Activated CD8-positive, alpha-beta memory T cell treated with anti-CD3 and anti-CD28 coated beads, Interleukin-2, amount 50 U/mL, for 1 hour (primary cell): Measurements from ENCODE around the gene TSC2.
"Not testable (repeated sequence)": the region's sequence is repeated elsewhere in the genome, so short reads cannot be mapped to it uniquely, and the experiment has no call there.

Experiments
- DNase-seq: peaks from one replicate; pipeline ENCODE4 v3.0.0-alpha.2; 2020; ENCODE audit errors: extremely low read depth

The TSC2 gene

GRCh38 chr16:2031081-2031577 lies 16.7 kb upstream of the TSC2 start:
- DNase-seq, result no peak

DNA sequence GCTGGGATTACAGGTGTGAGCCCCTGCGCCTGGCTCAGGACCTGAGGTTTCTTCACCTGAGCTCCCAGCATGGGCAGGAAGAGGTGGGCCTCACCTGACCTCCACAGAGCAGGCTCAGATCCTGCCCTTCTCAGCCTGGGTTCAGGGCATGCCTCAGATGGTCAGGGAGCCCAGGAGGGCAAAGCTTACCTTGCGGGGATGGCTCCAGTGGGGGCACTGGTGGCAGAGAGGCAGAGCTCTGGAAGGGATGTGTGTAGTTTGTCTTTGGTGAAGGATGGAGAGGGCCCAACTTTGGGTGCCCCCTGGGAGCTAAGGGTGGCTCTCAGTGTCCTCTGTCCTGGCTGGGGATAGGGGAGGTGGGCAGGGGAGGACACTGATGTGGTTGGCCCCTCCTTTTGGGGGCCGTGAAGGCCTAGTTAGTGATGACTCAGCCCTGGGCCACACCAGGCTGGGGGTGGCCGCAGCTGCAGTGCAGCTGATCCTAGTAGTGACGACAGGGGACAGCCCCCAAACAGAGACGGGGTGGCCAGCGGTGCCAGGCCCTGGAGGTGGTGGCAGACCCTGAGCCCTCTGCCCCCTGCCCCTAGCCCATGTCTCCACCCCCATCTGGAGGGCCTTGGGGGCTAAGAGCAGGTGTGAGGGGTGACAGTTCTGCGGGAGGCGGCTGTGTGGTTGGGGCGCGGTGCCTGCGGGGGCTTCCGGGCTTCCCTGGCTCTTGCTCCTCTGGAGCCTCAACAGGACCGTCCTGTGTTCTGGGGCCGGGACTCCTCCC lies 15.3 kb upstream of the TSC2 start:
- DNase-seq, result no peak

- no peak for DNase-seq
Observed at GRCh38 chr16:2033057-2033908, 14.5 kb upstream of the TSC2 start.

DNA sequence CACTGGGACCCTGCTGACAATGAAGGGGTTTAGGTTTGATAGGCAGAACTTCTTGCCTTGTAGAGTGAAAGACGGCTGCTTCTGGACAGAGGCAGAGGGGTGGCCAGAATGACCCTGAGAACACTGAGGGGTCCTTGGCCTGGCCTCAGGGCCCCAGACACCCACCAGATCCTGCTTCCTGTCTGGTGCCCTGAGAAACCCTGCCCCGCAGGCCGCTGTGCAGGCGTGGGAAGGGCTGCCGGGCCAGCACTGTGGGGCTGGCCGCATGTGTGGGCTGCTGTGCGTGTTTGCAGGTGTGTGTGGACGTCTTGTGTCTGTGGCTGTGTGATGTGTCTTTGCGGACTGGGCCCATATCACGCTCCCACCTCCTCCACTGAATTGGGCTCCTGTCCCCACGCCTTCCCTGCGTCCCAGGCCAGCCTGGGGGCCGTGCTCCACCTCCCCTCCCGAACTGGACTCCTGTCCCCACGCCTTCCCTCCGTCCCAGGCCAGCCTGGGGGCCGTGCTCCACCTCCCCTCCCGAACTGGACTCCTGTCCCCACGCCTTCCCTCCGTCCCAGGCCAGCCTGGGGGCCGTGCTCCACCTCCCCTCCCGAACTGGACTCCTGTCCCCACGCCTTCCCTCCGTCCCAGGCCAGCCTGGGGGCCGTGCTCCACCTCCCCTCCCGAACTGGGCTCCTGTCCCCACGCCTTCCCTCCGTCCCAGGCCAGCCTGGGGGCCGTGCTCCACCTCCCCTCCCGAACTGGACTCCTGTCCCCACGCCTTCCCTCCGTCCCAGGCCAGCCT lies 13.7 kb upstream of the TSC2 start:
- not testable (repeated sequence) for DNase-seq

GRCh38 chr16:2034696-2035430 lies 12.9 kb upstream of the TSC2 start:
- DNase-seq, result no peak

GRCh38 chr16:2035431-2036199 lies 12.2 kb upstream of the TSC2 start:
- no peak for DNase-seq

DNA sequence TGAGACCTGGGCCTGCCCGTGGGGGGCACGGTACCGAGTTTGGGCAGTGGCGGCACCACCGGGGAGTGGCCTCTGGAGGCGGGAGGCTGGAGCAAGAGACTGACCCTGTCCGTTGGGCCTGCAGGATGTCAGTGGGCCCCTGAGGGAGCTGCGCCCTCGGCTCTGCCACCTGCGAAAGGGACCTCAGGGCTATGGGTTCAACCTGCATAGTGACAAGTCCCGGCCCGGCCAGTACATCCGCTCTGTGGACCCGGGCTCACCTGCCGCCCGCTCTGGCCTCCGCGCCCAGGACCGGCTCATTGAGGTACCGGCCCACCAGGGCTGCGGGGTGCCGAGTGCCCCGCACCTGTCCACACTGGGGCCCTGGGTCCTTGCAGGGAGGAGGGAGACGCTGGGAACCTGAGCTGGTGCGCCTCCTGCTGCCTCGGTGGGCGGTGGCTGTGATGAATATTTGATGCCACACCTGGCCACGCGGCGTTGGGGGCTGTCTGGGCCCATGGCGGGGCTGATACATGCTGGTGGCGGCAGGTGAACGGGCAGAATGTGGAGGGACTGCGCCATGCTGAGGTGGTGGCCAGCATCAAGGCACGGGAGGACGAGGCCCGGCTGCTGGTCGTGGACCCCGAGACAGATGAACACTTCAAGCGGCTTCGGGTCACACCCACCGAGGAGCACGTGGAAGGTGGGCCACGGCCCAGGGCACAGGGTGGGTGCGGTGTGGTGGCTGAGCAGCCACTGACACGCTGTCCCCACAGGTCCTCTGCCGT lies 11.4 kb upstream of the TSC2 start:
- DNase-seq, result no peak

- DNase-seq, result no peak
Observed at GRCh38 chr16:2037115-2037514, 10.7 kb upstream of the TSC2 start.

- no peak for DNase-seq
Observed at GRCh38 chr16:2037647-2038381, 10.0 kb upstream of the TSC2 start.

DNA sequence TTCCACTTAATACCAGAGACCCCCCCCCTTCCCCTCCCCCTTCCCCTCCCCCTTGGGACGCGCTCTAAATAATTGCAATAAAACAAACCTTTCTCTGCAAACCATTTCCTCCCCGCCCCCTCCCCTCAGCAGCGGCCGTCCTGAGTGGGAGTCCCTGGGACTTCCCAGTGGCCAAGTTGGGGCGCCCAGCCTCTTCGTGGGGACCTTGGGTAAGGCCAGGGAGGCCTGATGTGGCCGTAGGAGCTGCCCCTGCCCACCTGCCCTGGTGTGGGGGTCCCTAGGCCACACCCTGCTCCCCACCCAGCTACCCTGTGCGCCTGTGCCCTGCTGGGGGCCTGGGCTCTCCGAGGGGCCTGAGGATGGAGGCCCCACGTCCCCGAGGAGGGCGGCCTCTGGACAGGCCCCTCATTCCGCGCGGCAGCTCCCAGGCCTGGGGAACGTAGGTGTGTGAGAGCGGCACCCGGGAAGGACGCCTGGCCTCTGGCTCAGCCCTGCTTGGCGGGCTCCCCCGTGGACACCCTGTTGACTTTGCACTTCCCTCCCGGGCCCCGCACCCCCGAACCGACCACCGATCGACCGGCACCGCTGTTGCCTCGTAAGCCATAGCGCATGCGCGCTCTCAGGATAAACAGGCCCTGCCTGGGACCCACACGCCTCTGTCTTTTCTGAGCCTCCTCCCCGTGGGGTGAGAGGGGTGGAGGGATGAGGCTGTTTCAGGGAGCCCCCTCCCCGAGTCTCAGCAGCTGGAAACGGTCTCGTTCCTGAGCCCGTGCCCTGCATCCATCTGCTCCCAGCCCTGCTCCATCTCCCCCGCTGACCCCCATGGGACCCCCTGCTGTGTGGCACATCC lies 9.2 kb upstream of the TSC2 start:
- no peak for DNase-seq

DNA sequence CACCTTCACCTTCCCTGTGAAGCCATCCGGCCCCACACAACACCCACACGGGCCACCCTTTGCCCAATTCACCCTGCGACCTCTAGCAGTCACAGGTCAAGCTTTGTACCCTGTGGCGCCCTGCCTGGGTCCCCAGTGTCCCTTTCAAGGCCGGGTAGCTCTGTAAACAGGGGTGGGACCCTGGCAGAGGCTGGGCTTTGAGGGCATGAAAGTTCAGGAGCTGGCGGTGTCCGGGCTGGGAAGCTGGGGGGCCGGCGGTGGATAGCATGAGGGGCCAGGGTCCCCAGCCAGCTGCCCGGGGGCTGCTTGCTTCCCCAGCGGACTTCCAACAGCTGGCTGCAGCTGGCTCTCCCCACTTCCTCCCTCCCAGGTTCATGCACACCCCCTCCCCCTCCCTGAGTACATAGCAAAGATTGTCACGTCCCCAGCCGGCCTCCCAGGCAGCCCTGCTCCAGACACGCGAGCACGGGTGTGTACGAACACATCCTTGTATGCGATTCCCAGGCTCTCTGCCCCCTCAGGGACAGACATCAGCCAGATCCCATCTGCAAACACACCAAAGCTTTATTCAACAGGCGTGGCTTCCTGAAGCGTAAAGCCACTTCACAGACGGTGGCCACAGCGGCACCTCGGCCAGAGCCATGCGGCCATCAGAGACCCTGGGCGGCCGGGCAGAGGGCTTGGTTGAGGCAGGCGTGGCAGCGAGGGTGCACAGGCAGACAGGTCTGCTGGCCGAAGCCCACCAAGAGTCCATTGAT lies 8.3 kb upstream of the TSC2 start:
- DNase-seq, result no peak

GRCh38 chr16:2040041-2040786 lies 7.6 kb upstream of the TSC2 start:
- no peak for DNase-seq

GRCh38 chr16:2040787-2041522 lies 6.8 kb upstream of the TSC2 start:
- no peak for DNase-seq

DNA sequence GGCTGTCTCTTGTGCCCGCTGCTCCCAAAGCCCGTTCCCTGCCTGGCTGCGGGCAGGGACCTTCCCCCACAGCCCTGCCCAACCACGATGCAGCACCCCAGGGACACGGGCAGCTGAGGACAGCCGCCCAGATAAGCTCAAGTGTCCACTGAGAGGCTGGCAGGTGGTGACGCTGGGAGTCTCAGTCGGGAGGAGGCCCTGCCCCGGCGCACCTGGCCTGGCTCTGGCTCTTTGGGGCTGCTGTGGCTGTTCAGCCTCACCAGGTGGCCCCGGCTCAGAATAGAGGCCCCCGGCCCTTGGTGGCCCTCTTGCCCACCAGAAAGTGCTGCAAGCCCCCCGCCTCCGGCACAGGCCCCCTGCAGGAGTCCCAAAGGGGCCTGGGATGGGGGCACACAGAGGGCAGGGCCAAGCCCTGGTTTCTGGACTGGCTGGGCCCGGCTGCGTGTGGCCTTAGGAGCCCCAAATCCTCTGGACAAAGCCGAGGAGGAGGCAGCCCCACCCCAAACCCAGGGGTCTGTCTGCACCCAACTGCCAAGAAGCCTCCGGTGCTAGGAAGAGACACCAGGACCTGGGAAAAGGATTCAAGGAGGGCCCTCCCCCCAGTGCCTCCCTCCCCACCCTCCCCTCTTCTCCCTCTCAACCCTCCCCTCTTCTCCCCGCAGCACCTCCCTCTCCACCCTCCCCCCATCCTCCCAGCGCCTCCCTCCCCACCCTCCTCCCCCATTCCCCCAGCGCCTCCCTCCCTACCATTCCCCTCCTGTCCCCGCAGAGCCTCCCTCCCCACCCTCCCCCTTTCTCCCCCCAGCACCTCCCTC lies 5.4 kb upstream of the TSC2 start:
- no peak for DNase-seq

- no peak for DNase-seq
Observed at GRCh38 chr16:2042986-2043666, 4.7 kb upstream of the TSC2 start.
